Activated CD8-positive, alpha-beta memory T cell treated with anti-CD3 and anti-CD28 coated beads, Interleukin-2, amount 10 ng/mL, durations not matched to agents 7 days and 5 days (primary cell): Measurements from ENCODE around the gene DHX58. TPM values are rescaled to one million over a fixed set of nuclear protein-coding genes. Genes with fewer than 3 reads are reported as not detected.

Source experiments
- ATAC-seq: fragments of 150-1000 bp; cut with Tn5 transposase; one replicate; pipeline ENCODE4 v1.10.0; 2021; ENCODE audit warnings: moderate library complexity
- CTCF ChIA-PET: fragments of 350-600 bp; sonication (Branson Sonifier 250); formaldehyde crosslinking; loops from one replicate; lab custom pipeline; 2021; ENCODE audit warnings: antibody characterized with exemption; lab: Charles Lee
- DNase-seq: peaks from one replicate; pipeline ENCODE4 v3.0.0-alpha.2; 2020
- H3K27ac Mint-ChIP-seq: one replicate; pipeline ENCODE4 v1.8.0; 2021; ENCODE audit warnings: mild to moderate bottlenecking, mixed read lengths
- H3K27me3 Mint-ChIP-seq: one replicate; pipeline ENCODE4 v1.8.0; 2021; ENCODE audit warnings: mixed read lengths
- H3K36me3 Mint-ChIP-seq: one replicate; pipeline ENCODE4 v1.8.0; 2021; ENCODE audit warnings: mild to moderate bottlenecking, mixed read lengths
- H3K4me1 Mint-ChIP-seq: one replicate; pipeline ENCODE4 v1.8.0; 2021; ENCODE audit warnings: mixed read lengths
- H3K4me3 Mint-ChIP-seq: one replicate; pipeline ENCODE4 v1.8.0; 2021; ENCODE audit warnings: mild to moderate bottlenecking, moderate library complexity, mixed read lengths
- H3K9me3 Mint-ChIP-seq: one replicate; pipeline ENCODE4 v1.8.0; 2022; ENCODE audit warnings: low read depth, mixed read lengths
- total RNA-seq, 2 experiments: library from RNA; stranded (reverse); gene quantifications; one replicate each; pipeline ENCODE4 v1.2.3, GENCODE V29; 2021

The DHX58 gene
- total RNA-seq, 2 experiments from 2014 or later, result 65.8 to 105 TPM

GRCh38 chr17:42062681-42063080 lies 49.8 kb downstream of the DHX58 start:
- Mint-ChIP-seq H3K4me3 (no peak overlapping the region), H3K27me3 (no peaks in the 10 kb centered on the region), H3K9me3 (no peaks in the 10 kb centered on the region), H3K4me1 (peaks cover 22% of the 10 kb centered on the region), H3K27ac (no peak overlapping the region), H3K36me3 (no peaks in the 10 kb centered on the region)
- no peak for DNase-seq
- CTCF ChIA-PET, result interaction anchor here (0.8 to 2.2 kb wide), 3 partner anchors 42 to 74 kb away, joined by 3 to 8 read pairs (median 3); partner anchors contain the start of gene NKIRAS2
- ATAC-seq, result no peak

GRCh38 chr17:42061646-42062487 lies 50.6 kb downstream of the DHX58 start:
- CTCF ChIA-PET, result interaction anchor here (1.2 to 2.2 kb wide), 4 partner anchors 37 to 99 kb away, joined by 3 to 8 read pairs (median 3); partner anchors contain the start of gene NKIRAS2
- Mint-ChIP-seq H3K27ac (no peak overlapping the region), H3K27me3 (no peaks in the 10 kb centered on the region), H3K4me1 (peaks cover 22% of the 10 kb centered on the region), H3K9me3 (no peaks in the 10 kb centered on the region), H3K36me3 (no peaks in the 10 kb centered on the region), H3K4me3 (no peak overlapping the region)
- no peak for DNase-seq
- no peak for ATAC-seq

- no peak for ATAC-seq
- Mint-ChIP-seq H3K4me3 (no peak overlapping the region), H3K27ac (no peak overlapping the region), H3K4me1 (peaks cover 21% of the 10 kb centered on the region), H3K9me3 (no peaks in the 10 kb centered on the region), H3K36me3 (no peaks in the 10 kb centered on the region), H3K27me3 (peaks cover 2% of the 10 kb centered on the region)
- CTCF ChIA-PET, result interaction anchor here (0.9 kb wide), 1 partner anchor 252 kb away, joined by 3 read pairs; no protein-coding TSS in a partner anchor
- no peak for DNase-seq
These were observed 52.3 kb downstream of the DHX58 start for GRCh38 chr17:42060231-42060630.

- no peak overlapping the region for H3K27ac Mint-ChIP-seq
- CTCF ChIA-PET, result interaction anchor here (0.9 kb wide), 1 partner anchor 252 kb away, joined by 3 read pairs; no protein-coding TSS in a partner anchor
- H3K4me1 Mint-ChIP-seq, result peaks cover 17% of the 10 kb centered on the region
- DNase-seq, result no peak
- H3K4me3 Mint-ChIP-seq, result no peak overlapping the region
- no peak for ATAC-seq
- no peaks in the 10 kb centered on the region for H3K36me3 Mint-ChIP-seq
- H3K9me3 Mint-ChIP-seq, result no peaks in the 10 kb centered on the region
- H3K27me3 Mint-ChIP-seq, result peaks cover 6% of the 10 kb centered on the region
These were observed 52.7 kb downstream of the DHX58 start for GRCh38 chr17:42059815-42060214.

- no peak overlapping the region for H3K4me3 Mint-ChIP-seq
- ATAC-seq, result no peak
- H3K4me1 Mint-ChIP-seq, result peaks cover 2% of the 10 kb centered on the region
- H3K27ac Mint-ChIP-seq, result no peak overlapping the region
- no peak for DNase-seq
- H3K36me3 Mint-ChIP-seq, result no peaks in the 10 kb centered on the region
- H3K9me3 Mint-ChIP-seq, result no peaks in the 10 kb centered on the region
- CTCF ChIA-PET, result interaction anchor here (1.3 kb wide), 1 partner anchor 33 kb away, joined by 3 read pairs; no protein-coding TSS in a partner anchor
- peaks cover 17% of the 10 kb centered on the region for H3K27me3 Mint-ChIP-seq
These were observed 54.5 kb downstream of the DHX58 start for GRCh38 chr17:42058063-42058462.

- CTCF ChIA-PET, result no interaction called here
- Mint-ChIP-seq H3K4me3 (no peak overlapping the region), H3K36me3 (no peaks in the 10 kb centered on the region), H3K9me3 (no peaks in the 10 kb centered on the region), H3K27me3 (peaks cover 30% of the 10 kb centered on the region), H3K4me1 (no peaks in the 10 kb centered on the region), H3K27ac (no peak overlapping the region)
- no peak for DNase-seq
- no peak for ATAC-seq
These were observed 55.9 kb downstream of the DHX58 start for GRCh38 chr17:42056635-42057034.

GRCh38 chr17:42055496-42055895 lies 57.0 kb downstream of the DHX58 start:
- no peak for ATAC-seq
- H3K4me1 Mint-ChIP-seq, result peaks cover 2% of the 10 kb centered on the region

GRCh38 chr17:42055027-42055426 lies 57.5 kb downstream of the DHX58 start:
- ATAC-seq (no peak), DNase-seq (no peak)
- Mint-ChIP-seq H3K4me1 (peaks cover 2% of the 10 kb centered on the region), H3K36me3 (no peaks in the 10 kb centered on the region), H3K27ac (no peak overlapping the region), H3K4me3 (no peak overlapping the region), H3K9me3 (no peaks in the 10 kb centered on the region), H3K27me3 (peaks cover 41% of the 10 kb centered on the region)
- CTCF ChIA-PET, result interaction anchor here (0.6 to 1.0 kb wide), 3 partner anchors 13 to 63 kb away, joined by 3 to 4 read pairs (median 3); partner anchors contain the start of gene DNAJC7

More at GRCh38 chr17:42055496-42055895, 57.0 kb downstream of the DHX58 start:
- H3K36me3 Mint-ChIP-seq, result no peaks in the 10 kb centered on the region
- no peaks in the 10 kb centered on the region for H3K9me3 Mint-ChIP-seq
- no peak overlapping the region for H3K27ac Mint-ChIP-seq
- CTCF ChIA-PET, result interaction anchor here (0.6 to 1.0 kb wide), 3 partner anchors 12 to 63 kb away, joined by 3 to 4 read pairs (median 3); partner anchors contain the start of gene DNAJC7
- DNase-seq, result no peak
- no peak overlapping the region for H3K4me3 Mint-ChIP-seq
- peaks cover 40% of the 10 kb centered on the region for H3K27me3 Mint-ChIP-seq

GRCh38 chr17:42053731-42054500 lies 58.6 kb downstream of the DHX58 start:
- no peak for DNase-seq
- no peak for ATAC-seq
- CTCF ChIA-PET, result interaction anchor here (1.0 kb wide), 1 partner anchor 47 kb away, joined by 3 read pairs; no protein-coding TSS in a partner anchor
- Mint-ChIP-seq H3K4me3 (no peak overlapping the region), H3K9me3 (no peaks in the 10 kb centered on the region), H3K36me3 (no peaks in the 10 kb centered on the region), H3K27ac (no peak overlapping the region), H3K27me3 (peaks cover 51% of the 10 kb centered on the region), H3K4me1 (peaks cover 4% of the 10 kb centered on the region)

- no peak overlapping the region for H3K27ac Mint-ChIP-seq
- H3K4me3 Mint-ChIP-seq, result no peak overlapping the region
- peaks cover 4% of the 10 kb centered on the region for H3K4me1 Mint-ChIP-seq
- no peak for DNase-seq
- H3K36me3 Mint-ChIP-seq, result no peaks in the 10 kb centered on the region
- peaks cover 55% of the 10 kb centered on the region for H3K27me3 Mint-ChIP-seq
- H3K9me3 Mint-ChIP-seq, result no peaks in the 10 kb centered on the region
- no peak for ATAC-seq
- CTCF ChIA-PET, result no interaction called here
These were observed 60.1 kb downstream of the DHX58 start for GRCh38 chr17:42052346-42052877.

GRCh38 chr17:42051645-42052044 lies 60.9 kb downstream of the DHX58 start:
- Mint-ChIP-seq H3K27me3 (peaks cover 55% of the 10 kb centered on the region), H3K9me3 (no peaks in the 10 kb centered on the region), H3K36me3 (no peaks in the 10 kb centered on the region), H3K27ac (no peak overlapping the region), H3K4me1 (peaks cover 4% of the 10 kb centered on the region), H3K4me3 (no peak overlapping the region)
- CTCF ChIA-PET, result interaction anchor here (0.8 to 1.1 kb wide), 4 partner anchors 25 to 68 kb away, joined by 3 to 6 read pairs (median 4); no protein-coding TSS in a partner anchor
- ATAC-seq (no peak), DNase-seq (no peak)
